ENCODE results near the gene GLIPR1L1. TPM values are rescaled to one million over a fixed set of nuclear protein-coding genes. Genes with fewer than 3 reads are reported as not detected.

The GLIPR1L1 gene
- total and polyA plus RNA-seq, 2 of the 4 experiments (the other 2 are of a cell fraction): not detected

DNA sequence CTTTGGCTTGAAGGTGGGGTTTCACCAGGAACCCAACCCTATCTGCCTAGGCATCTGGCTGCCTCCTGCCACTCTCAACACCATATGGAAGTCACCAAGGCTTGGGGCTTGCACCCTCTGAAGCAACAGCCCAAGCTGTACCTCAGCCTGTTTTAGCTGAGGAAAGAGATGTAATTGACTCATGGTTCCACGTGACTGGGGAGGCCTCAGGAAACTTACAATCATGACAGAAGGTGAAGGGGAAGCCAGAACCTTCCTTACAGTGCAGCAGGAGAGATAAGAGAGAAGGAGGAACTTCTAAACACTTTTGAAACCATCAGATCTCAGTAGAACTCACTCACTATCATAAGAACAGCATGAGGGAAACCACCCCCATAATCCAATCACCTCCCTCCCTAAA, 26.9 kb downstream of the GLIPR1L1 start:
- CTCF ChIA-PET: no interaction called here

More for the DNA sequence above, 26.9 kb downstream of the GLIPR1L1 start:
- Histone ChIP-seq H4K5ac (ENCODE audit: low read depth, low read length) (no peak overlapping the region), H4K20me1 (ENCODE audit: insufficient read depth, low read length) (no peaks in the 10 kb centered on the region), H2BK20ac (ENCODE audit: low read depth, low read length) (no peak overlapping the region), H3K4me2 (ENCODE audit: low read depth, low read length) (no peak overlapping the region), H3K79me1 (ENCODE audit: low read depth in 1 of 2, low read length in 2 of 2) (no peaks in the 10 kb centered on the region), H2BK5ac (ENCODE audit: low read depth, low read length, poor library complexity, severe bottlenecking) (no peak overlapping the region), H2AK9ac (replicated peaks; ENCODE audit: low read depth, low read length, poor library complexity) (no peak overlapping the region), H3K9ac (ENCODE audit: low read depth, low read length) (no peak overlapping the region), H3K9me3 (ENCODE audit: control insufficient read depth, insufficient read depth, low read length) (no peaks in the 10 kb centered on the region), H2BK120ac (ENCODE audit: low read depth, low read length) (no peak overlapping the region), H3K4me1 (ENCODE audit: control insufficient read depth, insufficient read depth, low read length) (peaks cover 1% of the 10 kb centered on the region; the same call in 1 of the 2 replicates), H3K27ac (ENCODE audit: insufficient read depth, low read length) (no peak overlapping the region), H4K8ac (ENCODE audit: low read depth in 2 of 2, low read length in 2 of 2) (no peak overlapping the region), H2AFZ (replicated peaks; ENCODE audit: low read length, poor library complexity) (no peak overlapping the region), H3K4ac (ENCODE audit: low read depth, low read length) (no peak overlapping the region), H3K4me3 (ENCODE audit: insufficient read depth, low read depth, low read length) (no peak overlapping the region), H3K23ac (ENCODE audit: low read depth, low read length) (no peak overlapping the region), H4K91ac (ENCODE audit: insufficient read depth, low read depth, low read length) (no peak overlapping the region), H3K14ac (replicated peaks; ENCODE audit: low read depth, low read length) (no peak overlapping the region), H3K36me3 (ENCODE audit: control insufficient read depth, insufficient read depth, low read length) (no peaks in the 10 kb centered on the region), H3K27me3 (ENCODE audit: control insufficient read depth, insufficient read depth, low read length) (no peaks in the 10 kb centered on the region; the same call in 1 of the 2 replicates), H2BK15ac (ENCODE audit: low read depth, low read length) (no peak overlapping the region), H2AK5ac (ENCODE audit: low read depth, low read length) (no peak overlapping the region), H3K18ac (ENCODE audit: low read depth, low read length) (no peak overlapping the region), H3K56ac (ENCODE audit: extremely low read depth, insufficient read depth, low read length) (no peak overlapping the region), H3K9me1 (ENCODE audit: insufficient read depth, low read length) (no peaks in the 10 kb centered on the region)
- dilution Hi-C loops (cut with HindIII; ENCODE audit: low sequenced_read_pairs, unreplicated experiment): no loop called here
- in situ Hi-C loops (cut with MboI; ENCODE audit: low sequenced_read_pairs): no loop called here
- POLR2A ChIA-PET (ENCODE audit: unreplicated experiment): no interaction called here
- ATAC-seq (ENCODE audit: low read depth): no peak
- no TSS peak for BruUV-seq (replicated peaks)
- intact Hi-C loops (cut with micrococcal nuclease): no loop called here
- TF ChIP-seq MAZ (IDR thresholded peaks at IDR 0.05; ENCODE audit: borderline replicate concordance, low read depth, low read length) (no peak), CHD1 (IDR thresholded peaks at IDR 0.05; ENCODE audit: low read depth, low read length) (no peak), FOS (IDR thresholded peaks at IDR 0.05; ENCODE audit: low read depth, low read length) (no peak)
- TF ChIP-seq, protein P1, sequence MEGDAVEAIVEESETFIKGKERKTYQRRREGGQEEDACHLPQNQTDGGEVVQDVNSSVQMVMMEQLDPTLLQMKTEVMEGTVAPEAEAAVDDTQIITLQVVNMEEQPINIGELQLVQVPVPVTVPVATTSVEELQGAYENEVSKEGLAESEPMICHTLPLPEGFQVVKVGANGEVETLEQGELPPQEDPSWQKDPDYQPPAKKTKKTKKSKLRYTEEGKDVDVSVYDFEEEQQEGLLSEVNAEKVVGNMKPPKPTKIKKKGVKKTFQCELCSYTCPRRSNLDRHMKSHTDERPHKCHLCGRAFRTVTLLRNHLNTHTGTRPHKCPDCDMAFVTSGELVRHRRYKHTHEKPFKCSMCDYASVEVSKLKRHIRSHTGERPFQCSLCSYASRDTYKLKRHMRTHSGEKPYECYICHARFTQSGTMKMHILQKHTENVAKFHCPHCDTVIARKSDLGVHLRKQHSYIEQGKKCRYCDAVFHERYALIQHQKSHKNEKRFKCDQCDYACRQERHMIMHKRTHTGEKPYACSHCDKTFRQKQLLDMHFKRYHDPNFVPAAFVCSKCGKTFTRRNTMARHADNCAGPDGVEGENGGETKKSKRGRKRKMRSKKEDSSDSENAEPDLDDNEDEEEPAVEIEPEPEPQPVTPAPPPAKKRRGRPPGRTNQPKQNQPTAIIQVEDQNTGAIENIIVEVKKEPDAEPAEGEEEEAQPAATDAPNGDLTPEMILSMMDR (conservative IDR thresholded peaks at IDR 0.05; ENCODE audit: low read depth, low read length): no peak
- TF ChIP-seq, protein P2, sequence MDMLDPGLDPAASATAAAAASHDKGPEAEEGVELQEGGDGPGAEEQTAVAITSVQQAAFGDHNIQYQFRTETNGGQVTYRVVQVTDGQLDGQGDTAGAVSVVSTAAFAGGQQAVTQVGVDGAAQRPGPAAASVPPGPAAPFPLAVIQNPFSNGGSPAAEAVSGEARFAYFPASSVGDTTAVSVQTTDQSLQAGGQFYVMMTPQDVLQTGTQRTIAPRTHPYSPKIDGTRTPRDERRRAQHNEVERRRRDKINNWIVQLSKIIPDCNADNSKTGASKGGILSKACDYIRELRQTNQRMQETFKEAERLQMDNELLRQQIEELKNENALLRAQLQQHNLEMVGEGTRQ (IDR thresholded peaks at IDR 0.05; ENCODE audit: low read depth, low read length): no peak
- no peak for DNase-seq
- WGBS, 2 experiments (ENCODE audit: extremely low coverage in 2 of 2, insufficient read length in 1 of 2): no CpG with 5 or more reads among the region's 1 CpG
